H1 (cell line): ENCODE results near the gene SLC1A7. TPM values are rescaled to one million over a fixed set of nuclear protein-coding genes. Genes with fewer than 3 reads are reported as not detected.

Experiments used
- CTBP2 ChIP-seq: IDR thresholded peaks from 2 replicates; pipeline ENCODE4 v1.7.0; 2011; ENCODE audit warnings: borderline replicate concordance, mild to moderate bottlenecking, moderate library complexity, mixed read lengths, low read length; ENCODE audit not compliant: insufficient read depth, insufficient read length
- HDAC6 ChIP-seq: IDR thresholded peaks from one replicate; pipeline ENCODE4 v1.7.1; 2012; ENCODE audit warnings: low read depth, mild to moderate bottlenecking, inconsistent platforms, low read length, moderate library complexity
- NANOG ChIP-seq: IDR thresholded peaks from 2 replicates; pipeline ENCODE4 v1.6.1; 2011; ENCODE audit warnings: low read length, low read depth, mild to moderate bottlenecking, inconsistent platforms; ENCODE audit not compliant: insufficient read depth, poor library complexity, severe bottlenecking
- TAF1 ChIP-seq: IDR thresholded peaks from 2 replicates; pipeline ENCODE4 v1.6.1; 2011; ENCODE audit warnings: mild to moderate bottlenecking, low read depth, low read length
- TAF7 ChIP-seq: optimal IDR thresholded peaks from 2 replicates; pipeline ENCODE3; 2011; ENCODE audit warnings: low read depth, mild to moderate bottlenecking, inconsistent platforms, low read length, moderate library complexity, borderline replicate concordance
- TBP ChIP-seq: IDR thresholded peaks from 2 replicates; pipeline ENCODE4 v1.6.1; 2011; ENCODE audit warnings: low read depth, low read length, improper control_type of control experiment
- polyA plus RNA-seq, 7 experiments: library from polyadenylated mRNA; depleted of rRNA in 3 of 7; stranded (reverse) in 5 of 7; unstranded in 2 of 7; fragments of >200 nt in 5 of 7; fragments of 200-250 nt in 2 of 7; gene quantifications; 1 replicate in 5 of 7; 2 replicates in 1 of 7; 4 replicates in 1 of 7; pipeline versions ENCODE4 v1.2.1 to v1.2.3, GENCODE V29; 2011 to 2013; ENCODE audit warnings: missing spikeins in 2 of 7, mixed read lengths in 2 of 7
- total RNA-seq: library from RNA; stranded (reverse); fragmentation: NEBNext Ultra II Directional; extraction: Animal tissue kit (Norgen Biotek cat#: 25700); gene quantifications from 2 replicates; pipeline ENCODE4 v1.2.1, GENCODE V29; 2021

The SLC1A7 gene
- total and polyA plus RNA-seq, 2 of the 8 experiments (the other 6 are each of a cell fraction or from before 2014, with no cell fraction given) = not detected

- no peak for TF ChIP-seq TAF7
- TF ChIP-seq HDAC6 = no peak
- no peak for TF ChIP-seq NANOG
- TF ChIP-seq TBP = no peak
- TF ChIP-seq TAF1 = no peak
- TF ChIP-seq CTBP2 = no peak
Observed at GRCh38 chr1:53086491-53087070, 55.9 kb downstream of the SLC1A7 start (continued).
